GM12873 (cell line): ENCODE data around the gene EPS15.

ENCODE experiments used
- TF ChIP-seq, protein P1 (sequence below): IDR thresholded peaks from 2 replicates; pipeline ENCODE4 v1.5.1; 2012; ENCODE audit warnings: low read depth, mild to moderate bottlenecking, moderate library complexity, low read length, control low read depth; ENCODE audit not compliant: insufficient read depth; ENCODE audit errors: missing control alignments

Gene EPS15

DNA sequence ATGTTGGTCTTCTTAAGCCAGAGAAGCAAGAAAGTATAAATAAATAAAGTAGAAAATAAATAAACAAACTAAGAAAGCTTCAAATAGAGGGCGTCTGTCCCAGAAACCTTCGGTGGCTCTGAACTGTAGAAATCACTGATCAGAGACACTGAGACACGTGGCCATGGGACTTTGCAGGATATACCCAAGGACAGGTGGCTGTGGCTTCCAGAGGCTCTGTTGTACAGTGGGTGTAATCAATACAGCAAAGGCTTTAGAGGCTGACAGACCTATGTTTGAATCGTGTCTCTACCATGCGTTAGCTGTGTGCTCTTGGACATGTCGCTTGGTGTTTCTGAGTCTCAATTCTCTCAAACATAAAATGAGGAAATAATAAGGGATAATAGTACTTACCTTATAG is 41.0 kb upstream of the EPS15 start:
- TF ChIP-seq, protein P1, sequence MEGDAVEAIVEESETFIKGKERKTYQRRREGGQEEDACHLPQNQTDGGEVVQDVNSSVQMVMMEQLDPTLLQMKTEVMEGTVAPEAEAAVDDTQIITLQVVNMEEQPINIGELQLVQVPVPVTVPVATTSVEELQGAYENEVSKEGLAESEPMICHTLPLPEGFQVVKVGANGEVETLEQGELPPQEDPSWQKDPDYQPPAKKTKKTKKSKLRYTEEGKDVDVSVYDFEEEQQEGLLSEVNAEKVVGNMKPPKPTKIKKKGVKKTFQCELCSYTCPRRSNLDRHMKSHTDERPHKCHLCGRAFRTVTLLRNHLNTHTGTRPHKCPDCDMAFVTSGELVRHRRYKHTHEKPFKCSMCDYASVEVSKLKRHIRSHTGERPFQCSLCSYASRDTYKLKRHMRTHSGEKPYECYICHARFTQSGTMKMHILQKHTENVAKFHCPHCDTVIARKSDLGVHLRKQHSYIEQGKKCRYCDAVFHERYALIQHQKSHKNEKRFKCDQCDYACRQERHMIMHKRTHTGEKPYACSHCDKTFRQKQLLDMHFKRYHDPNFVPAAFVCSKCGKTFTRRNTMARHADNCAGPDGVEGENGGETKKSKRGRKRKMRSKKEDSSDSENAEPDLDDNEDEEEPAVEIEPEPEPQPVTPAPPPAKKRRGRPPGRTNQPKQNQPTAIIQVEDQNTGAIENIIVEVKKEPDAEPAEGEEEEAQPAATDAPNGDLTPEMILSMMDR: no peak

DNA sequence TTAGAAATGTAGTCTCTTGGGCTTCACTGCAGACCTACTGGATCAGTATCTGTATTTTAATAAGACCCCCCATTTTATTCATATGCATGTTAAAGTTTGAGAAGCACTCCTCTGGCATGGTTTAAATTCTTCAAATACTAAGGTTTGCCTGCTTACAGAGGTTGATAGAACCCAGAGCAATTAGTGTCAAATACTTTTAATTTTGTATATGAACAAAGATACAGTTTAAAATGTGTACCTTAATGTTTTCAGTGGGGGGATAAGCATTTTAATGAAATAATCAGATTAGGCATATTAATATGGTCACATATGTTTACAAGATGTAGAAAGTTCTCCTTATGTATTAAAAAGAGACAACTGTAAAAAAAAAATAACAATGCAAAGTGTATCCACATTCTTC is 40.4 kb upstream of the EPS15 start:
- TF ChIP-seq, protein P1: no peak

DNA sequence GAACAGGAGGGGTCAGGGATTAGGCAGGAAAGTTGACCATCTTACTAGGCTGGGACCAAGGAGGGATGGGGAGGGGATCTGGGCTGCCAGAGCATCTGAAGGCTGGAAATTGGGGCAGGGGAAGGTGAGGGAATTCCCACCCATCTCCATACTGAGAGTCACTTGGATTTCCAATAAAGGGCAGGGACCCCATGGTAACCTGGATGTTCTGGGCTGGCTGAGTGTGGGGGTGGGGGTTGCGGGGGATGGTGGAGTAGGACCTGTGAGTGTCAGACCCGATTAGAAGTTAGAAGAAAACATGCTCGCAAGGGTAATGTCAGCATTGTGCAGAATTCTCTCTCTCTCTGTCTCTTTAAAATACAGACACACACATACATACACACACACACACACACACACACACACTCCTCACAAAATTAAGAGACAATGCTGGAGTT is 40.0 kb upstream of the EPS15 start:
- TF ChIP-seq, protein P1: no peak

- TF ChIP-seq, protein P1: no peak
These were observed 39.4 kb upstream of the EPS15 start for GRCh38 chr1:51558375-51558924.

- TF ChIP-seq, protein P1: no peak
These were observed 38.1 kb upstream of the EPS15 start for GRCh38 chr1:51557168-51557567.

DNA sequence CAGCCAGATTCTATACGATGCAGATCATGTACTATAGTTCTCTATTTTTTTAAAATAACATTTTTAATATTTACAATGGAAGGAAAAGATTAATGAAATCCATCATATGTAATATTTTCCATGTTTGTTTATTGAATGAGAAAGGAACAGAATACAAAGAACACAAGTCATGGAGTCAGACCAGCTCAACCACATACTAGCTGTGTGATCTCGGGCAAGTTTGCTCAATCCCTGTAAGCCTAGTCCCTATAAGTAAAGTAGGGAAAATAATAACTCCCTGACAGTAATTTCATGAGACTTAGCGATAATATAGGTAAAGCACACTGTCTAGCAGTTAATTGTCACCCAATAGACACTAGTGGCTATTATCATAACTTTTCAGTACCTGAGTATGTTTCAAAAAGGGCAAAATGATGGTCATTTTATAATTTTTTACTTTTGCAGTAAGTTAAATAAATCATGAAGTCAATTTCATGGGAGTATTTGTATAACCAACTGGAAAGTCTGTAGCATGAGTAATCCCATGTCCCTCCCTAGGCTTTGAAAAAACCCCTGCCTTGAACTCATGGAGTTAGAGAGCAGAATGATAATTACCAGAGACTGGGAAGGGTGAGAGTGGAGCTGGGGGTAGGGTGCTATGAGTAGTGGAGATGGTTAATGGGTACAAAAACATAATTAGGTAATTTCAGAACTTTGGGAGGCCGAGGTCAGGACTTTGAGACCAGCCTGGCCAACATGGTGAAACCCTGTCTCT is 37.0 kb upstream of the EPS15 start:
- TF ChIP-seq, protein P1: no peak

DNA sequence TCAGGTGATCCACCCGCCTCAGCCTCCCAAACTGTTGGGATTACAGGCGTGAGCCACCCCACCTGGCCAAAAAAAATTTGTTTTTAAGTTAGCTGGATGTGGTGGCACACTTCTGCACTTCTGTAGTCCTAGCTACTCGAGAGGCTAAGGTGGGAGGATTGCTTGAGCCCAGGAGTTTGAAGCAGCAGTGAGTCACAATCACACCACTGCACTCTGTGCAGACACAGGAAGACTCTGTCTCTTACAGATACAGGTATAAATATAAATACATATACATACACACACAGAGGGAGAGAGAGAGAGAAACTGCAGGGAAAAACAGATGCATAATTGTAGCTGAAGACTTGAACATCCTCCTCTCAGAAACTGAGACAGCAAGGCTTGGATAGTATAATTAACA is 34.8 kb upstream of the EPS15 start:
- TF ChIP-seq, protein P1: no peak
